HUES48 (cell line): ENCODE data around the gene ALB.

Experiments used
- H3K27ac ChIP-seq: one replicate; pipeline ENCODE4 v1.7.0; 2013; ENCODE audit warnings: low read depth, low read length, inconsistent platforms
- H3K27me3 ChIP-seq: 2 replicates; pipeline ENCODE4 v1.6.1; 2013; ENCODE audit warnings: mild to moderate bottlenecking, low read length; ENCODE audit not compliant: control insufficient read depth, insufficient read depth
- H3K36me3 ChIP-seq: 2 replicates; pipeline ENCODE4 v1.6.1; 2013; ENCODE audit warnings: low read length; ENCODE audit not compliant: control insufficient read depth, insufficient read depth
- H3K4me1 ChIP-seq: 2 replicates; pipeline ENCODE4 v1.6.1; 2013; ENCODE audit warnings: mild to moderate bottlenecking, low read length; ENCODE audit not compliant: control insufficient read depth, insufficient read depth
- H3K4me3 ChIP-seq: 2 replicates; pipeline ENCODE4 v1.5.1; 2013; ENCODE audit warnings: mild to moderate bottlenecking, low read depth, low read length
- H3K9ac ChIP-seq: 2 replicates; pipeline ENCODE4 v1.6.1; 2013; ENCODE audit warnings: mild to moderate bottlenecking, low read depth, low read length, moderate library complexity
- H3K9me3 ChIP-seq: 2 replicates; pipeline ENCODE4 v1.6.1; 2013; ENCODE audit warnings: low read length; ENCODE audit not compliant: control insufficient read depth, insufficient read depth

Gene ALB

DNA sequence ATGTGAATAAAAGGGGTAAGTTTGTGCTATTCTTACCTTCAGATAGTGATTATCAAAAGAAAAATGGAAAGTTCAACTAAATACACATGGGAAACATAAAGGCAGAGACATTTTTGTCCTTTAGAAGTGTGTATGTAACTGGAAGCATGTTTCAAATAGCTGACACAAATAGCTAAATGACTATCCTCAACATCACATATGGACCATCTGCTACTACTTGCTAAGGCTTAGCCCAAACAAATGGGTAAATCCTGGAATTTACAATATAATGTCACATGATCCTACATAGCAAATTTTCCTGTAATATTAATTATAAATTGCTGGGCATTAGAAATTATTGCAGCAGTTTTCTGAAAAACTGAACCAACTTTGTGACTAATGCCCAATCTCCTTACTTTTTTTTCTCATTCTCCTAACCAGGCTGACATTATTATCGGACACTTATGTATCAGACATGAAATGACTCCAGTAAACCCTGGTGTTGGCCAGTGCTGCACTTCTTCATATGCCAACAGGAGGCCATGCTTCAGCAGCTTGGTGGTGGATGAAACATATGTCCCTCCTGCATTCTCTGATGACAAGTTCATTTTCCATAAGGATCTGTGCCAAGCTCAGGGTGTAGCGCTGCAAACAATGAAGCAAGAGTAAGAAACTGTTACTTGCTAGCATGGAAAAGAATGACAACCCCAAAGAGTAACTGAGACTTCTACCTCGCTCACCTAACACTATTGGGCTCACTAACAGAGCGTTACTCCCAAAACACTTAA lies 48.1 kb downstream of the ALB start:
- Histone ChIP-seq H3K36me3 (no peaks in the 10 kb centered on the region), H3K27me3 (no peaks in the 10 kb centered on the region), H3K27ac (peak overlapping the region; percentile 89), H3K9me3 (no peaks in the 10 kb centered on the region), H3K4me1 (peaks cover 60% of the 10 kb centered on the region), H3K9ac (no peak overlapping the region), H3K4me3 (0 out of 2 replicates have a peak overlapping the region, but pooled peaks have one; percentile 9)

DNA sequence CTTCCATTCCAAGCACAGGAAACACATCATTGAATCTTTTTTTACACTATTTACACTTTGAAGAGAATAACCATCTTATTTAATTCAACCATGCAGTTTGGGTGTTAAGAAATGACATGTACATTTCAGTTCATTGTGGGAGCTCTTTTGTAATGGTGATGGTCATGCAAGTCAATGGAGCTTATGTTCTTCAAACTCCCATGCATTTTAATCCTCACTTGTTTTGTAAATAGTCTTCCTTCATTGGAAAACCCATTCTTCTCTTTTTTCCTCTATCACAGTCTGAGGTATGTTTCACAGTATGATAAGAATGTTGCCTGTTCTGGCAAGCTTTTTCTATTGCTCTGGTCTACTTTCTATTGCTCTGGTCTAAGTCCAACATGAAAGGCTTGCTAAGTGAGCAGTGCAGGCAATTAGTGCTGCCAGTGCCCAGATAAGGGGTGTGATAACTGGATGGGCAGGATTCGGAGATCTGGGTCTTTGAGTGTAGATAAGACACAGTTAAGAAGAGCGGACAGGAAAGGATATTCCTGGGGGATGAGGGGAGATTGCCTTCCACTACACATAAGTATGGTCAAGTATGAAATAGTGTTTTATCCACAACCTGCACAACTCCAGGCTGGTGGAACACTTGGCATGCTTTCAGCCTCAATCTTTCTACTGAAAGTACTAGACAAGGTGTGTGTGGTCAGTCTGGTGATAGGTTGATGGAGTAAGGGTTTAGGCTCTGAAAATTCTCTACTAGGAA lies 49.0 kb downstream of the ALB start:
- Histone ChIP-seq H3K27me3 (no peaks in the 10 kb centered on the region), H3K4me3 (peak overlapping the region; percentile 43), H3K4me1 (peaks cover 60% of the 10 kb centered on the region), H3K27ac (peak overlapping the region; percentile 89), H3K36me3 (no peaks in the 10 kb centered on the region), H3K9ac (no peak overlapping the region; the same call in 1 of the 2 replicates), H3K9me3 (no peaks in the 10 kb centered on the region)

DNA sequence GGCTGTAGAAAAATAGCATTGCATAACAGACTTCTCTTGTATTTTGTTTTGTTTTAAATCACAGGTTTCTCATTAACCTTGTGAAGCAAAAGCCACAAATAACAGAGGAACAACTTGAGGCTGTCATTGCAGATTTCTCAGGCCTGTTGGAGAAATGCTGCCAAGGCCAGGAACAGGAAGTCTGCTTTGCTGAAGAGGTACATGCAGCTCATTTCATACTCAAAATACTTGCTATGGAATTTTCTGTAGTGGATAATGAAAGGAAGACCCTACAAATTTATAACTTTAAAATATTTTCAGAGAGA lies 49.6 kb downstream of the ALB start:
- H3K36me3 ChIP-seq, result no peaks in the 10 kb centered on the region
- peaks cover 58% of the 10 kb centered on the region for H3K4me1 ChIP-seq
- H3K27ac ChIP-seq, result peak overlapping the region; percentile 89
- peak overlapping the region; percentile 43 for H3K4me3 ChIP-seq
- no peaks in the 10 kb centered on the region for H3K9me3 ChIP-seq
- no peaks in the 10 kb centered on the region for H3K27me3 ChIP-seq
- H3K9ac ChIP-seq, result no peak overlapping the region; the same call in 1 of the 2 replicates

DNA sequence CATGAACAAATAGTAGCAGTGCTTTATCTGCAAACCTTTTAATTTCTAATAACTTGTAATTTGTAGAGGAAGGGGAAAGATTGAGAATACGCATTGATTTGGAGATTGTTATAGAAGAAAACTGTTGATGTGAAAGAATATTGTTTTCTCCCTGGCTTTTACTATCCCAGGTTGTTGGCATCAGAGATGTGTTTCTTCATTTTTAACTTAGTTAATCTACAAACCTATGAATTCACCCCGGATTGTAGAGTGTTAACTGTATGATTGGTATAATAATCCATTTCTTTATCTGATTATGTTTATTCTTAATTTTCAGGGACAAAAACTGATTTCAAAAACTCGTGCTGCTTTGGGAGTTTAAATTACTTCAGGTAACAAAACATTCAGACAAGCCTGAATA lies 50.8 kb downstream of the ALB start:
- Histone ChIP-seq H3K4me3 (no peak overlapping the region), H3K27me3 (no peaks in the 10 kb centered on the region), H3K9me3 (no peaks in the 10 kb centered on the region), H3K4me1 (peaks cover 45% of the 10 kb centered on the region), H3K36me3 (no peaks in the 10 kb centered on the region), H3K9ac (no peak overlapping the region), H3K27ac (no peak overlapping the region)

DNA sequence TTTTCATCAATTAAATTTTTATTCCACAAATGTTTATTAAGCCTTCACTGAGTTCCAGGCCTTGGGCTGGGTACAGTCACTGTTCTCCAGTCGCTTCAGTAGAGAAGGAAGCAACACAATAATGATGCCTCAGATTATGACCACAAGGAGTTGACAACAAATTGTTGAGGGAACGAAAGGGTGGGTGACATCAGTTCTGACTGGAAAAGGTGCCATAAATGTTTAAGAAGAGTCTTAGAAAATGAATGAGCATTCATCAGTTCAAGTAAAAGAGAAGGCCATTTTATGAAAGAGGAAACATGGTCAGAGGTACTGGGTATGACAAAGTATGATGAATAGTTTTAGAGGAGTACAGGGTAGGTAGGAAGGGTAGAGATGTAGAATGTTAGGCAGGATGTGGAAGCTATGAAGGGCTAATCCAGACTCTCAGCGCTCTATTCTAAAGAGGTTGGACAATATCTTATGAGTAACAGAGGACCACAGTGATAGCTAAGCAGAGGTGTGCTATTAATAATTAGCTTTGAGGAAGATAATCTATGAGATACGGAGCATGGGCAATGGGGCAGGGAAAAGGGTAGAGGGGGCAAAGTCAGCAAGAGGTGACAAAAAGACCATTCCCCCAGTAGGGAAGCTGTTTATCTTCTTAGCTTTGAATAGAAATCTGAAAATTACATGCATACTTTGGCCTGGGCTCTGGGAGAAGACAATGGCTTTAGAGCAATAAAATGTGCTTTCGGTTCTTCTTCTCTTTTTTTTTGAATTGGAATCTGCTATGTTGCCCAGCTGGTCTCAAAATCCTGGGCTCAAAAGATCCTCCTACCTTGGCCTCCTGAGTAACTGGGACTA lies 52.3 kb downstream of the ALB start:
- H3K4me3 ChIP-seq, result no peak overlapping the region
- no peak overlapping the region for H3K27ac ChIP-seq
- H3K36me3 ChIP-seq, result no peaks in the 10 kb centered on the region
- no peaks in the 10 kb centered on the region for H3K27me3 ChIP-seq
- no peaks in the 10 kb centered on the region for H3K9me3 ChIP-seq
- H3K9ac ChIP-seq, result no peak overlapping the region
- H3K4me1 ChIP-seq, result peaks cover 31% of the 10 kb centered on the region

DNA sequence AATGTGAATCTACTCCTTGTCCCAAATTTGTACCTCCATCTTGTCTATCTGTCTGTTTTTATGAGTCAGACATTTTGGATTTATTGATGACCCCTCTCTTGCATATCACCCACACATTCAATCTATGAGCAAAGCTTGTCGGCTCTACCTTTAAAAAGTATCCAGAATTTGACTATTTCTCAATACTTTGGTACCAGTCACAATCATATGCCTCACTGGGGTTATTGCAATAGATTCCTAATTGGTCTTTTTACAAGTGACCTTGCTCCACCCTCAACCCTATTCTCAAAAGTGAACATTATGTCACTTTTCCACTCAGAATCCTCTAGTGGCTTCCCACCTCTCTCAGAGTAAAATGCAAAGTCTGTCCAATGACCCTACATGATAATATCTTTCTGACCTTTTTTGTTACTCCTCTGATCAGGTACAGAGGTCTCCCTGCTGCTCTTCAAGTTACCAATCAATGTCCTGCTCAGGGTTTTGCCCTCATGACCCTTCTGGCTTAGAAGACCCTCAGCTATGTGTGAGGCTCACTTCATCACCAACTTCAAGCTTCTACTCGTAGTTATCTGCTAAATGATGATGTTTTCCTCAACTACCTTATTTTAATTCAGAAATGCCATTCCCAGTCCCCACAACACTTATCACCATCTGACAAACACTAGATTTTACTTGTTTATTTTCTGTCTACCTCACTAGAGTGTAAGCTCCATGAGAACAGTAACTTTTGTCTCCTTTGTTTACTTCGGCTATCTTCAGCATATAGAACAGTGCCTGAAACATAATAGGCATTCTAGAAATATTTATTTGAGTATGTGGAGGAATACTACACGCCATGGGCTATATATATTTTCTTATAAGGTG lies 54.3 kb downstream of the ALB start:
- Histone ChIP-seq H3K27ac (no peak overlapping the region), H3K9ac (no peak overlapping the region), H3K4me1 (peaks cover 11% of the 10 kb centered on the region)

DNA sequence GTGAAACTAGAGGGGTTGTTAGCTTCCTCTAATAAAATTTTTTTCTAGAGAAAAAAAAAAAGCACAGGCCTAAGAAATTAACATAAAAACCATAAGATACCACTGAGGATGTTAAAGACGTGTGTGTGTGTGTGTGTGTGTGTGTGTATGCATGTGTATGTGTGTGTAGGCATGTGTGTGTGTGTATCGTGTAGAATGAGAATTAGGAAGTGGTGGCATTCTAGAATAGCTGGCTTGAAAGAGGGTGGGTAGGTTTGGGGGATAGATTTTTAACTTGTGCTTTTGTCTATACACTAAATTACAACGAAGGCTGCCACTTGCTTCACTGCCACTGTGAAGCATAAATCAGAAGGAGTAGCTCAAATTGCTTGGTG lies 54.9 kb downstream of the ALB start:
- no peak overlapping the region for H3K9ac ChIP-seq
- H3K4me3 ChIP-seq, result no peak overlapping the region
- H3K36me3 ChIP-seq, result no peaks in the 10 kb centered on the region
- no peaks in the 10 kb centered on the region for H3K9me3 ChIP-seq
- H3K27ac ChIP-seq, result no peak overlapping the region
- peaks cover 6% of the 10 kb centered on the region for H3K4me1 ChIP-seq
- no peaks in the 10 kb centered on the region for H3K27me3 ChIP-seq

More for the DNA sequence above, 54.3 kb downstream of the ALB start:
- Histone ChIP-seq H3K9me3 (no peaks in the 10 kb centered on the region), H3K36me3 (no peaks in the 10 kb centered on the region), H3K4me3 (no peak overlapping the region), H3K27me3 (no peaks in the 10 kb centered on the region)

DNA sequence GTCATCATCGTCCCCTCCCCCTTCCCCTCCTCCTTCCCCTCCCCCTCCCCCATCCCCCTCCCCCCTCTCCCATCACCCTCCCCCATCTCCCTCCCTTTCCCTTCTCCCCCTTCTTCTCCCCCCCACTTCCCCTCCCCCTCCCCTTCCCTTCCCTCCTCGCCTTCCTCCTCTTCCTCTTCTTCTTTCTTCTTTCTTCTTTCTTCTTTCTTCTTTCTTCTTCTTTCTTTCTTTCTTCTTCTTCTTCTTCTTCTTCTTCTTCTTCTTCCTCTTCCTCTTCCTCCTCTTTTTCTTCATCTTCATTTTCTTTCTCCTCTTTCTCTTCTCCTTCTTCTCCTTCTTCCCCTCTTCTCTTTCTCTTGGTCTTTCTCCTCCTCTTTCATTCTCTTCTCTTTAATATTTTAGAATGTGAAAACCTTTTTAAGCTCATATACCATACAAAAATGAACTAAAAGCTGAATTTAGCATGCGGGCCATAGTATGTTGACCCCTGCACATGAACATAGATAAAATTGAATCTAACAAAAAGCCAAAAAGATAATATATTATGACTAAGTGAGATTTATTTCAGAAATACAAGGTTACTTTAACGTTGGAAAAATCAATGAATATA lies 56.9 kb downstream of the ALB start:
- Histone ChIP-seq H3K9me3 (no peaks in the 10 kb centered on the region; the same call in 1 of the 2 replicates), H3K36me3 (no peaks in the 10 kb centered on the region), H3K27me3 (no peaks in the 10 kb centered on the region), H3K9ac (no peak overlapping the region), H3K4me3 (no peak overlapping the region), H3K4me1 (no peaks in the 10 kb centered on the region), H3K27ac (no peak overlapping the region)

DNA sequence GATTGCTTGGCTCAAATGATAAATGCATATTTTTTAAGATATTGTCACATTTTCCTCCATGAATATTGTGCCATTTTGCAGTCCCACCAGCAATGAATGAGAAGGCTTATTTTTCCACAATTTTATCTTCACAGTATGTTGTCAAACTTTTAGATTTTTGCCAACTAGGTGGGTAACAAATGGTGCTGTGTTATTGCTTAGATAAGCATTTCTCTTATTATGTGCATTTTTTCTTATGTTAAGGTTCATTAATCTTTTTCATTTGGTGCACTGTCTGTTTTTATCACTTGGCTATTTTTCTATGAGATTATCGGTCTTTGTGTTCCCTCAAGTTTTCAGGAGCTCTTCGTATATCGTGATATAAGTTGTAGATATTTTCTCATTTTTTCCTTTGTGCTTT lies 64.1 kb downstream of the ALB start:
- Histone ChIP-seq H3K36me3 (no peaks in the 10 kb centered on the region), H3K9ac (no peak overlapping the region), H3K9me3 (peaks cover 6% of the 10 kb centered on the region; the same call in 1 of the 2 replicates), H3K27ac (no peak overlapping the region), H3K27me3 (no peaks in the 10 kb centered on the region), H3K4me1 (no peaks in the 10 kb centered on the region), H3K4me3 (no peak overlapping the region)

DNA sequence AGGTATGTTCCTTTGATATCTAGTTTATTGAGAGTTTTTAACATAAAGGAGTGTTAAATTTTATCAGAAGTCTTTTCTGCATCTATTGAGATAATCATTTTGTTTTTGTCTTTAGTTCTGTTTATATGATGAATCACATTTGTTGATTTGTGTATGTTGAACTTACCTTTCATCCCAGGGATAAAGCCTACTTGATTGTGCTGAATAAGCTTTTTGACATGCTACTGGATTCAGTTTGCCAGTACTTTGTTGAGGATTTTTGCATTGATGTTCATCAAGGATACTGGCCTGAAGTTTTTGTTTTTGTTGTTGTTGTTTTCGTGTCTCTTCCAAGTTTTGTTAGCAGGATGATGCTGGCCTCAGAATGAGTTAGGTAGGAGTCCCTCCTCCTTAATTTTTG lies 66.6 kb downstream of the ALB start:
- peaks cover 30% of the 10 kb centered on the region for H3K9me3 ChIP-seq
- no peaks in the 10 kb centered on the region for H3K4me1 ChIP-seq
- no peak overlapping the region for H3K4me3 ChIP-seq
- no peaks in the 10 kb centered on the region for H3K27me3 ChIP-seq
- H3K36me3 ChIP-seq, result no peaks in the 10 kb centered on the region
- H3K9ac ChIP-seq, result no peak overlapping the region
- no peak overlapping the region for H3K27ac ChIP-seq
